ENCODE results near the gene RBM20. TPM values are rescaled to one million over a fixed set of nuclear protein-coding genes. Genes with fewer than 3 reads are reported as not detected.

Gene RBM20
- total RNA-seq, 4 donors from 2014 or later: 0.88 to 3.8 (median 1.9) TPM

DNA sequence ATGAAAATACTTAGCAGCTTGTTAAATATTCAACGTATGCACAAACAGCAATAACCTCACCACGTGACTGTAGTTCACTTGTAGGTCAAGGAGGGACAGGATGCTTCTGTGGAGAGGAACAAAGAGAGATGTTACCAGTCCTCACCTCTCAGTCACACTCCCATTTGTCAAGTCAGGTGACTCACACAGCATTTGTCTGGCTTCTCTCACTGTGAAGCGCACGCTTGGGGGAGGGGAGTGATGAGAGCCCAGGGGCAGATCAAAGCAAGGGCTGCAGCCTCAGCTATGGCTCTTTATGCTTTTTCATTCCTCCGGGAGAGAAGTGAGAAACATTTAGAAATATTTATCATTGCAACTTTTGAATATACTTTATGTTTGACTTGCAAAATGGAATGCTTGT is 2.9 kb upstream of the RBM20 start:
- Histone ChIP-seq H3K4me3 (no peak overlapping the region), H3K4me1 (peaks cover 0 to 10% of the 10 kb centered on the region in 2 donors), H3K27me3 (peaks cover 3 to 17% of the 10 kb centered on the region in 2 donors), H3K36me3 (no peaks in the 10 kb centered on the region), H3K9me3 (no peaks in the 10 kb centered on the region), H3K27ac (no peak overlapping the region)
- DNase-seq: no peak
- intact Hi-C loops (cut with DNase I; ENCODE audit: low total_unique reads): no loop called here
- TF ChIP-seq POLR2A (IDR thresholded peaks at IDR 0.05): no peak
- TF ChIP-seq, protein P1, sequence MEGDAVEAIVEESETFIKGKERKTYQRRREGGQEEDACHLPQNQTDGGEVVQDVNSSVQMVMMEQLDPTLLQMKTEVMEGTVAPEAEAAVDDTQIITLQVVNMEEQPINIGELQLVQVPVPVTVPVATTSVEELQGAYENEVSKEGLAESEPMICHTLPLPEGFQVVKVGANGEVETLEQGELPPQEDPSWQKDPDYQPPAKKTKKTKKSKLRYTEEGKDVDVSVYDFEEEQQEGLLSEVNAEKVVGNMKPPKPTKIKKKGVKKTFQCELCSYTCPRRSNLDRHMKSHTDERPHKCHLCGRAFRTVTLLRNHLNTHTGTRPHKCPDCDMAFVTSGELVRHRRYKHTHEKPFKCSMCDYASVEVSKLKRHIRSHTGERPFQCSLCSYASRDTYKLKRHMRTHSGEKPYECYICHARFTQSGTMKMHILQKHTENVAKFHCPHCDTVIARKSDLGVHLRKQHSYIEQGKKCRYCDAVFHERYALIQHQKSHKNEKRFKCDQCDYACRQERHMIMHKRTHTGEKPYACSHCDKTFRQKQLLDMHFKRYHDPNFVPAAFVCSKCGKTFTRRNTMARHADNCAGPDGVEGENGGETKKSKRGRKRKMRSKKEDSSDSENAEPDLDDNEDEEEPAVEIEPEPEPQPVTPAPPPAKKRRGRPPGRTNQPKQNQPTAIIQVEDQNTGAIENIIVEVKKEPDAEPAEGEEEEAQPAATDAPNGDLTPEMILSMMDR (IDR thresholded peaks at IDR 0.05): no peak

DNA sequence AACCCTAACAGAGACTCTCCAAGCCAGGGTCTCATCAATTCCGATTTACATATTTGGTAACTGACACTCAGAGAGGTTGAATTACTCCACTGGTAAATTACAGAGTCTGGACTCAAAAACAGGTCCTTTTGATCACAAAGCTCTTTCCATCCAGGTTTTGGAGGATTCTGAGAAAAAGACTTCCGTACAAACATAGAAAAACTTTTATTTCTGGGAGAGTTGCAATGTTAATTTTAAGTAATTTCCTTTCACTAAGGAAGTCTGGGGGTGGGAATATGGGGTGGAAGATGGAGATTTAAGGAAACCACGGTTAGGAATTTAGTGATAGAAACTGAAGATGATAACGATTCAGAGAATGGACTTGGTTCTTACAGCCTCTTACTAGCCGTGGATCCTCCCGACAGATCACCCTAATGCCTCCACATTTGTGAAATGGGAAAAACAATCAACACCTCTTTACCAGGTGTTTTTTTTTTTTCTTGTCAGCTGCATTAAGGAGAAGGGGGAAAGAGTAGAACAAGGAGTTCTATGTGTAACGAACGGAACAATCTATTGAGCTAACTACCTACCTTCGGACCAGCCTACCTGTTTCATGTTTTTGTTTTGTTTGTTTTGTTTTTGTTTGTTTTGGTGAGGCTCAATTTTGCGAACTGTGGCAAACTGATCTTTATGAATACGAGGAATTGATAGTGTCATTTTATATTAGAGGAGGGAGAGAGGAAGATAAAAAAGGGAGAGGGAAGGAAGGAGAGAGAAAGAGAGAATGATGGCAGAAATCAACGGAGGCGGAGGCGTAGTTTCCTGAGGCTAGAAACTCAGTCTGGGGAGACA is 1.7 kb upstream of the RBM20 start:
- Histone ChIP-seq H3K4me3 (no peak overlapping the region), H3K36me3 (no peaks in the 10 kb centered on the region), H3K27ac (no peak overlapping the region), H3K9me3 (no peaks in the 10 kb centered on the region), H3K27me3 (peaks cover 3 to 28% of the 10 kb centered on the region in 2 donors), H3K4me1 (peaks cover 0 to 10% of the 10 kb centered on the region in 2 donors)
- TF ChIP-seq, protein P1 (IDR thresholded peaks at IDR 0.05): no peak
- no peak for TF ChIP-seq POLR2A (IDR thresholded peaks at IDR 0.05)
- DNase-seq: no peak
- intact Hi-C loops (cut with DNase I; ENCODE audit: low total_unique reads): no loop called here

DNA sequence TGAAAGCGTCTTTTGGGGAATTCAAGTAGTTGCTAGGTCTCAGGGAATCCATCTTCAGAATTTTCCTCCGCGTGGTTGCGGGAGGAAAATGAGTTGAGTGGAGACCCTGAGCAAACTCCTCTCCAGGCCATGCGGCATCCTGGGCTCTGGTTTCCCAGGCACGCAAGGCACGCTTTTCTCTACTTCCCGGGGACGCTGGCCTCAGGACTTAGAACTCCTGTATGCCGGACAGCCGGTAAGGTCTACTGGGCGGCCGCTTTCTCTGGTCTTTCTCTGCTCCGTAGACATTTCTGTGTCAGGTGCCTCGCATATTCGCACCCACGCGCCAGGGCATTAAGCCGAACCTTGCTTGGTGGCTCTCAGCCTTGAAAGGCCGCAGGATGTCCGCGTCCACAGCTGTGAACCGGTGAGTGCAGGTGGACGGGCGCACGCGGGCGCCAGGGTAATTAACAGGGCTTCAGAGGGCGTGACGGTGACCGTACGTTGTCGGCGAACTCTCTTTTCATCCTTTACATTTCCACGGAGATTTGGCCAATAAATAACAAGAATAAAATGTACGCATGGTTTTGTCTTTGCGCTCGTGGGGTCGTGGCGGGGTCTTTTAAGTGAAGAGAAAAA is 992 bp upstream of the RBM20 start:
- H3K9me3 ChIP-seq: no peaks in the 10 kb centered on the region
- intact Hi-C loops (cut with DNase I; ENCODE audit: low total_unique reads): no loop called here
- peaks cover 0 to 10% of the 10 kb centered on the region in 2 donors for H3K4me1 ChIP-seq
- no peaks in the 10 kb centered on the region for H3K36me3 ChIP-seq
- H3K27ac ChIP-seq: no peak overlapping the region
- TF ChIP-seq, protein P1 (IDR thresholded peaks at IDR 0.05): no peak
- TF ChIP-seq POLR2A (IDR thresholded peaks at IDR 0.05): no peak
- DNase-seq: no peak
- peak overlapping the region in 1 of 2 donors; percentile 31 for H3K4me3 ChIP-seq
- H3K27me3 ChIP-seq: peaks cover 3 to 30% of the 10 kb centered on the region in 2 donors

DNA sequence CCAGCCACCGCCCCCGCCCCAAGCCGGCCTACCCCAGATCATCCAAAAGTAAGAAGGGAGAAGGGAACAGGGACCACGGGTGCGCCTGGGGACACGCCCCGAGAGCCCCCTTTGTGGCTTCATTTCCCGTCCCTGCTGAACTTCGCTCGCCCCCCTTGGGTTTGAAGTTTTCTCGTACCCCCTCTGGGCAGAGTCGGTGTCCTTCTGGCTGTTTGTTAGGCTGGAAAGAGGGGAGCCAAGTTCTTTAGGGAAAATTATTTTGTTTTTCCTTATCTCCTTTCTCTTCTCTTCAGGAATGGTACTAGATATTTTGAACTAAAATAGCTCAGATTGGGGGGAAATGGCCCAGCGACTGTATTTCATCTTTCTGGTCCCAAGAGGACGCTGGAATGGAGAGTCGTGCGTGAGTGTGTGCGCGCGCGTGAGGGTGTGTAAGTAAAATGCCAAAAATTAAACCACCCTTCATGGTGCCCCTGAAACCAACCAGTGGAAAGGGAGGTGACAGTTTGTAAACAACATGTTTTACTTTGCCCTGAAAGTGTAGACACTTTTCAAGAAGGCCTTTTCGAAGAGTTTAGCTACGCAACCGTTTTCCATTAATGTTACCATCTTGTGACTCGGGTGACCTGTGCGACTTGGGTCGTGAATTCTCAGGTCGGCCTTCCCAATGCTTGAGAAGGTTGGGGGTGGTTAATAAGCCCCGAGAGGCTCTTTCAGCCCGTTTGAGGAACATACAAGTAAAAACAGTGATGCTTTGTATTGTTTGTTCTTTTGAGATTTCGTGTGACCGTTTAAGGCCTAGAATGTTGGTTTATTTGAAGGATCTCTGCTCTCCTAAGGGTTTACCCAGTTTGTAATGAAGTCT is 694 bp downstream of the RBM20 start:
- no peak for DNase-seq
- TF ChIP-seq POLR2A (IDR thresholded peaks at IDR 0.05): no peak
- TF ChIP-seq, protein P1 (IDR thresholded peaks at IDR 0.05): no peak
- Histone ChIP-seq H3K27ac (no peak overlapping the region), H3K36me3 (no peaks in the 10 kb centered on the region), H3K4me1 (peaks cover 0 to 10% of the 10 kb centered on the region in 2 donors), H3K27me3 (peaks cover 3 to 41% of the 10 kb centered on the region in 2 donors), H3K4me3 (peak overlapping the region; percentile 20 to 31), H3K9me3 (no peaks in the 10 kb centered on the region)
- intact Hi-C loops (cut with DNase I; ENCODE audit: low total_unique reads): no loop called here

All from uterus (tissue), 4 donors.